DND-41 (cell line): ENCODE results near the gene BBS1.

Source experiments
- EZH2 ChIP-seq: IDR thresholded peaks from 3 replicates; pipeline ENCODE4 v1.6.1; 2012; ENCODE audit warnings: borderline replicate concordance, low read depth, mild to moderate bottlenecking, moderate library complexity, low read length, inconsistent platforms; ENCODE audit not compliant: severe bottlenecking
- TF ChIP-seq, protein P1 (sequence below): IDR thresholded peaks from 2 replicates; pipeline ENCODE4 v1.5.1; 2012; ENCODE audit warnings: borderline replicate concordance, low read length, moderate library complexity, mild to moderate bottlenecking; ENCODE audit not compliant: poor library complexity, severe bottlenecking; ENCODE audit errors: extremely low read depth

DNA sequence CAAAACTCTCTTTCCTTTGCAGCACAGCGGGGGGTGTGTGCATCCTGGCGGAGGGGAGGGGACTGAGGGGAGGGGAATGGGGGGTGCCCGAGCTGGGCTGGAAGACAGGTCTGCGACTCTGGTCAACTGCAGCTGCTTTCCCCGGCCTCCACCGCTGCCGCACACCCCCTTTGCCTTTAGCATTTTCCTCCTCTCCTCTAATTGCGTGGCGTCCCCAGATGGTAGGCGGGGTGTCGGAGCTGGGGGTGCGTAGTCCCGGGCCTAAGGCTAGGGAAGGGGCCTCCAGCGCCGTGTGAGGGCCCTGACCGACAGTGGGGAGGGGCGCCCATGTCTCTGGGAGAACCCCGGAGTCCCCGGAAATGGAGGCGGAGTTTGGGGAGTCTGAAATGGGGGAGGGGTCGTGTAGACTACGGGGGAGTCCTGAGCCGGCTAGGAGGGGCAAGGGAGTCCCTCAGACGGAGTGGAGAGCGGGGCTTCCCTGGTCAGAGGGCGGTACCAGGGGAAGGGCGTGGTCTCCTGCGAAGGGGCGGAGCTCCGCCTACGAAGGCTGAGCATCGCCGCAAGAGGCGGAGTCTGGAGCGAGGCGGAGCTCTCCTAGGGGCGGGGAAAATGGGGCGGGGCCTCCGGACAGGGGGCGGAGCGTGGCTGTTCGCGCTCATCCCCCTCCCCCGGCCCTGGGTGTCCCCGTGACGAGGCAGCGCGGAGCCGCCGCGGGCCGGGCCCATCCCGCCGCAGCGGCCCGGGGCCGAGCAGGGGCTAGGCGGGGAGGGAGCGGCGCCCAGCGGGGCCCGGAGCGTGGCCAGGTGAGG, 44.0 kb upstream of the BBS1 start, which contains the start of gene PELI3:
- TF ChIP-seq EZH2 = no peak
- TF ChIP-seq, protein P1, sequence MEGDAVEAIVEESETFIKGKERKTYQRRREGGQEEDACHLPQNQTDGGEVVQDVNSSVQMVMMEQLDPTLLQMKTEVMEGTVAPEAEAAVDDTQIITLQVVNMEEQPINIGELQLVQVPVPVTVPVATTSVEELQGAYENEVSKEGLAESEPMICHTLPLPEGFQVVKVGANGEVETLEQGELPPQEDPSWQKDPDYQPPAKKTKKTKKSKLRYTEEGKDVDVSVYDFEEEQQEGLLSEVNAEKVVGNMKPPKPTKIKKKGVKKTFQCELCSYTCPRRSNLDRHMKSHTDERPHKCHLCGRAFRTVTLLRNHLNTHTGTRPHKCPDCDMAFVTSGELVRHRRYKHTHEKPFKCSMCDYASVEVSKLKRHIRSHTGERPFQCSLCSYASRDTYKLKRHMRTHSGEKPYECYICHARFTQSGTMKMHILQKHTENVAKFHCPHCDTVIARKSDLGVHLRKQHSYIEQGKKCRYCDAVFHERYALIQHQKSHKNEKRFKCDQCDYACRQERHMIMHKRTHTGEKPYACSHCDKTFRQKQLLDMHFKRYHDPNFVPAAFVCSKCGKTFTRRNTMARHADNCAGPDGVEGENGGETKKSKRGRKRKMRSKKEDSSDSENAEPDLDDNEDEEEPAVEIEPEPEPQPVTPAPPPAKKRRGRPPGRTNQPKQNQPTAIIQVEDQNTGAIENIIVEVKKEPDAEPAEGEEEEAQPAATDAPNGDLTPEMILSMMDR = no peak
